ENCODE results near the gene RPL10. TPM values are rescaled to one million over a fixed set of nuclear protein-coding genes. Genes with fewer than 3 reads are reported as not detected.
A peak's percentile ranks its signal among the peaks of the same experiment; 100 is the strongest.

The RPL10 gene
- total RNA-seq, 1 experiment from 2014 or later = 3,490 TPM

GRCh38 chrX:154430916-154431315 lies 32.7 kb downstream of the RPL10 start:
- ChIA-PET POLR2A (interaction anchor here (1.0 kb wide), 1 partner anchor 33 kb away, joined by 3 read pairs; the partner anchor contains the start of gene RPL10), CTCF (interaction anchor here (0.7 to 1.1 kb wide), 2 partner anchors 57 to 331 kb away, joined by 3 to 6 read pairs; no protein-coding TSS in a partner anchor)
- TF ChIP-seq CTCF (IDR thresholded peaks at IDR 0.05; ENCODE audit: unreplicated experiment) = no peak
- intact Hi-C loops (cut with micrococcal nuclease) = no loop called here
- no TSS peak for BruUV-seq (replicated peaks)
- H3K27me3 Mint-ChIP-seq (ENCODE audit: insufficient read depth, unreplicated experiment) = peaks cover 26% of the 10 kb centered on the region
- no peaks in the 10 kb centered on the region for H3K9me3 Mint-ChIP-seq (ENCODE audit: unreplicated experiment)
- H3K36me3 Mint-ChIP-seq (ENCODE audit: insufficient read depth, unreplicated experiment) = peaks cover 18% of the 10 kb centered on the region
- no peaks in the 10 kb centered on the region for H3K4me1 Mint-ChIP-seq (ENCODE audit: insufficient read depth, unreplicated experiment)
- H3K27ac Mint-ChIP-seq (ENCODE audit: low read depth, unreplicated experiment) = peak overlapping the region; percentile 61
- H3K4me3 Mint-ChIP-seq (ENCODE audit: unreplicated experiment) = no peak overlapping the region
- no peak for DNase-seq (ENCODE audit: unreplicated experiment)

GRCh38 chrX:154431341-154431740 lies 33.2 kb downstream of the RPL10 start:
- Mint-ChIP-seq H3K36me3 (ENCODE audit: insufficient read depth, unreplicated experiment) (peaks cover 18% of the 10 kb centered on the region), H3K4me1 (ENCODE audit: insufficient read depth, unreplicated experiment) (no peaks in the 10 kb centered on the region), H3K27me3 (ENCODE audit: insufficient read depth, unreplicated experiment) (peaks cover 26% of the 10 kb centered on the region), H3K4me3 (ENCODE audit: unreplicated experiment) (no peak overlapping the region), H3K9me3 (ENCODE audit: unreplicated experiment) (no peaks in the 10 kb centered on the region), H3K27ac (ENCODE audit: low read depth, unreplicated experiment) (no peak overlapping the region)
- intact Hi-C loops (cut with micrococcal nuclease) = no loop called here
- no peak for TF ChIP-seq CTCF (IDR thresholded peaks at IDR 0.05; ENCODE audit: unreplicated experiment)
- BruUV-seq (replicated peaks) = no TSS peak
- POLR2A ChIA-PET = interaction anchor here (1.0 kb wide), 1 partner anchor 34 kb away, joined by 3 read pairs; the partner anchor contains the start of gene RPL10
- CTCF ChIA-PET = no interaction called here
- no peak for DNase-seq (ENCODE audit: unreplicated experiment)

- H3K4me1 Mint-ChIP-seq (ENCODE audit: insufficient read depth, unreplicated experiment) = no peaks in the 10 kb centered on the region
- intact Hi-C loops (cut with micrococcal nuclease) = no loop called here
- peaks cover 24% of the 10 kb centered on the region for H3K36me3 Mint-ChIP-seq (ENCODE audit: insufficient read depth, unreplicated experiment)
- H3K27me3 Mint-ChIP-seq (ENCODE audit: insufficient read depth, unreplicated experiment) = peaks cover 26% of the 10 kb centered on the region
- H3K4me3 Mint-ChIP-seq (ENCODE audit: unreplicated experiment) = no peak overlapping the region
- no peaks in the 10 kb centered on the region for H3K9me3 Mint-ChIP-seq (ENCODE audit: unreplicated experiment)
- BruUV-seq (replicated peaks) = no TSS peak
- CTCF ChIA-PET = no interaction called here
- DNase-seq (ENCODE audit: unreplicated experiment) = no peak
- no peak for TF ChIP-seq CTCF (IDR thresholded peaks at IDR 0.05; ENCODE audit: unreplicated experiment)
- no peak overlapping the region for H3K27ac Mint-ChIP-seq (ENCODE audit: low read depth, unreplicated experiment)
- POLR2A ChIA-PET = no interaction called here
These were observed 34.0 kb downstream of the RPL10 start for GRCh38 chrX:154432210-154432609.

- Mint-ChIP-seq H3K36me3 (ENCODE audit: insufficient read depth, unreplicated experiment) (peaks cover 31% of the 10 kb centered on the region), H3K27ac (ENCODE audit: low read depth, unreplicated experiment) (no peak overlapping the region), H3K4me1 (ENCODE audit: insufficient read depth, unreplicated experiment) (no peaks in the 10 kb centered on the region), H3K4me3 (ENCODE audit: unreplicated experiment) (no peak overlapping the region), H3K9me3 (ENCODE audit: unreplicated experiment) (no peaks in the 10 kb centered on the region), H3K27me3 (ENCODE audit: insufficient read depth, unreplicated experiment) (peaks cover 26% of the 10 kb centered on the region)
- no TSS peak for BruUV-seq (replicated peaks)
- no peak for TF ChIP-seq CTCF (IDR thresholded peaks at IDR 0.05; ENCODE audit: unreplicated experiment)
- ChIA-PET POLR2A (no interaction called here), CTCF (no interaction called here)
- intact Hi-C loops (cut with micrococcal nuclease) = no loop called here
- no peak for DNase-seq (ENCODE audit: unreplicated experiment)
These were observed 35.4 kb downstream of the RPL10 start for GRCh38 chrX:154433605-154434004.

Measured in MCF 10A (cell line).